ENCODE results near the gene CA9.
A peak's percentile ranks its signal among the peaks of the same experiment; 100 is the strongest.
"Not testable (repeated sequence)": the region's sequence is repeated elsewhere in the genome, so short reads cannot be mapped to it uniquely, and the experiment has no call there.

CA9 gene

DNA sequence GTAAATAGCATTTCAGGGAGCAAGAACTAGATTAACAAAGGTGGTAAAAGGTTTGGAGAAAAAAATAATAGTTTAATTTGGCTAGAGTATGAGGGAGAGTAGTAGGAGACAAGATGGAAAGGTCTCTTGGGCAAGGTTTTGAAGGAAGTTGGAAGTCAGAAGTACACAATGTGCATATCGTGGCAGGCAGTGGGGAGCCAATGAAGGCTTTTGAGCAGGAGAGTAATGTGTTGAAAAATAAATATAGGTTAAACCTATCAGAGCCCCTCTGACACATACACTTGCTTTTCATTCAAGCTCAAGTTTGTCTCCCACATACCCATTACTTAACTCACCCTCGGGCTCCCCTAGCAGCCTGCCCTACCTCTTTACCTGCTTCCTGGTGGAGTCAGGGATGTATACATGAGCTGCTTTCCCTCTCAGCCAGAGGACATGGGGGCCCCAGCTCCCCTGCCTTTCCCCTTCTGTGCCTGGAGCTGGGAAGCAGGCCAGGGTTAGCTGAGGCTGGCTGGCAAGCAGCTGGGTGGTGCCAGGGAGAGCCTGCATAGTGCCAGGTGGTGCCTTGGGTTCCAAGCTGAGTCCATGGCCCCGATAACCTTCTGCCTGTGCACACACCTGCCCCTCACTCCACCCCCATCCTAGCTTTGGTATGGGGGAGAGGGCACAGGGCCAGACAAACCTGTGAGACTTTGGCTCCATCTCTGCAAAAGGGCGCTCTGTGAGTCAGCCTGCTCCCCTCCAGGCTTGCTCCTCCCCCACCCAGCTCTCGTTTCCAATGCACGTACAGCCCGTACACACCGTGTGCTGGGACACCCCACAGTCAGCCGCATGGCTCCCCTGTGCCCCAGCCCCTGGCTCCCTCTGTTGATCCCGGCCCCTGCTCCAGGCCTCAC, at the start of gene CA9:
CA9 (plus strand) TSS at position 797 of the 893 bp plus-strand sequence; CDS start at position 829, 32 bp downstream.
- DNase-seq, result peak; percentile 48

DNA sequence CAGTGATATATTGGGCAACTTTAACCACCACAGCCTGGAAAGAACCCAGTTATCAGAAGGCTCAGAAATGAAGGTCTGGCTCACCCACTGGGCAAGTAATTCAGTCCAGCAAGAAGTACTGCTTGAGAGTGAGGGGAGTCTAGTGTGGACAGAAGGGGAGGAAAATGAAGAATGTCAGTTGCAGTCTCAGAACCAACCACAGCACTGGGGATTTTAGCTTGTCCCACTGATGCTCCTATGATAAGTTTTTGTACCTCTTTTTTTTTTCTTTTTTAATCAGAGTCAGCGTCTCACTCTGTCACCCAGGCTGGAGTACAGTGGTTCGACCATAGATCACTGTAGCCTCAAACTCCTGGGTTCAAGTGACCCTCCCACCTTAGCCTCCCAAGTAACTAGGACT, 46.2 kb upstream of the CA9 start:
- no peak for DNase-seq

DNA sequence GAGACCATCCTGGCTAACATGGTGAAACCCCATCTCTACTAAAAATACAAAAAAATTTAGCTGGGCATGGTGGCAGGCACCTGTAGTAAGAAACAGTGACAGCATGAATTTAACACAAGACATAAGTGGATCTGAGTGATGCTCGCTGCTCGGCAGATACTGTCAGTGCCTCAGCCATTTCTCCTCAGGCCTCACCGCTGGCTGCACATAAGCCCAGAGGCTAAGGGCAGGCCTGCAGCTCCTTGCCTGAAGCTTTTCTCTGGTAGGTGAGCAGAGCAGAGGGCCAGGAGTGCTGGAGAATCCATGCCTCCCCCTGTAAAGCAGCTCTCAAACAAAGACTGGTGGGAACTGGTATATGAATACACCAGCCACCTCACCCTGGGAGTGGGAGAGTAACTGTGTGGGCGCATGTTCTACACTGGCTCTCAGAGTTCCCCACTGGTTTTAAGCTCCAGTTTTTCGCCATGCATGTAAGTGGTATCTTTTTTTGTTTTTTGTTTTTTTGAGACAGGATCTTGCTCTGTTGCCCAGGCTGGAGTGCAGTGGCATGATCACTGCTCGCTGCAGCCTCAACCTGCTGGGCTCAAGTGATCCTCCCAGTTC, 45.2 kb upstream of the CA9 start:
- DNase-seq, result no peak

DNA sequence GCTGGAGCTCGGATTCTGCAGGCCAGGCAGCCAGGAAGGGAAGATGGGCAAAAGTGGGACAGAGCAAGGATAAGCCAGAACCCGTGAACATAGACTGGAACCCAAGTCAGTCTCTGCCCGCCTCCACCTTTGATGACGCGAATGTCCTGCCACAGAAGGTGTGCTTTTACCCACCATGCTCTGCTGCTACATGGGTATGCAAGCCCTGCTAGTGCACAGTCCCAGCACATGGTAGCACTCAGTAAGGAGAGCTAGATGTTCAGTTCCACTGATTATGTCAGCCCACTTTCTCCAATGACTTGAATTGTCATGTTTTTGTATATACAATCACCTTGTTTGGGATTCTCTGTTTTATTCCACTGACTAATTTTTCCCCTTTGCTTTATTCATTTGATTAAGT, 44.1 kb upstream of the CA9 start:
- no peak for DNase-seq

DNA sequence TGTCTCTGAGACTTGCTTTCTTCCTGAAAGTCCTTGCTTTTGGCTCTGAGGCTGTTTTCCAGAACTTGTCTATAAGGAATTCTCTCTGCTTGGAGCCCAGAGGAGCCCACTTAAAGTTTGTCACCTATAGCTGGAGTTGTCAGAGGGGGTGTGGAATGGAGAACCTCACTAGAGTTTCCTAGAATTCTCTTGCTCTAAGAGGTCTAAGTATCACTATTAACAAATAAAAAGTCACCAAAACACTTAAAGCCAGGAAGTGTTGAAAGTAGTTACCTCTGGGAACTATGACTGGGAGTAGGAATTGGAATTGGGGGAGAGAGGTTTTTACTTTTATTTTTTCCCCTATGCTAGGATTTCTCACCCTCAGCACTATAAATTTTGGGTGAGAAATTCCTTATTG, 38.0 kb upstream of the CA9 start:
- DNase-seq, result no peak

DNA sequence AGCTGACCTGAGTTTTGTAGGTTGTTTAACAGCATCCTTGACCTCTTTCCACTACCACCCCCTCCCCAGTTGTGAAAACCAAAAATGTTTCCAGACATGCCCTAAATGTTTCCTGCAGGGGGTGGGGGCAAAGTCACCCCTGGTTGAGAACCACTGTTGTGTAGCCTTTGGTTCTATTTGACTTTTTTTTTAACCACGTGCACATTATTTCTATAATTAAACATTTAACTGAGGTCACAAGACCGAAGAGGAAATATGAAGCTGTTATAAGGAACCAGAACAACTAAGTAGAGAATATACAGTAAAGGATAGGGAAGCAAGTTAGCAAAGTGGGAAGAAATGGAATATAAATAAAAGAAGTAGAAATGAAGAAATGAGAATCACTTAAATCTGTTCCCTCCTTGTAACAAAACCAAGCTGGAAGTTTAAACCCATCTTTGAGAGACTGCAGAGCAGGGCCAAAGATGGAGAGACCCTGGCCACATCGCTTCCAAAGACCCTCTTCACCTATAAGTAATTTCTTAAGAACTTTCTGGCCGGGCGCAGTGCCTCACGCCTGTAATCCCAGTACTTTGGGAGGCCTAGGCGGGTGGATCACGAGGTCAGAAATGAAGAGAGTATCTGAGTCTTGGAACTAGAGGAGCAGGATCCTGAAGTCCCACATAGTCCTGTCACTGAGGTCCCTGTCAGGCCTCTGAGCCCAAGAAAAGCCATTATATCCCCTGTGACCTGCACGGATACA, 37.4 kb upstream of the CA9 start:
- DNase-seq, result no peak

DNA sequence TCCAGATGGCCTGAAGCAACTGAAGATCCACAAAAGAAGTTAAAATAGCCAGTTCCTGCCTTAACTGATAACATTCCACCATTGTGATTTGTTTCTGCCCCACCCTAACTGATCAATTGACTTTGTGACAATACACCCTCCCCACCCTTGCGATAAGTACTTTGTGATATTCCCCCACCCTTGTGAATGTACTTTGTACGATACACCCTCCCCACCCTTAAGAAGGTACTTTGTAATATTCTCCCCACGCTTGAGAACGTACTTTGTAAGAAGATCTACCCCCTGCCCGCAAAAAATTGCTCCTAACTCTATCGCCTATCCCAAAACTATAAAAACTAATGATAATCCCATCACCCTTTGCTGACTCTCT, 36.9 kb upstream of the CA9 start:
- DNase-seq, result not testable (repeated sequence)

DNA sequence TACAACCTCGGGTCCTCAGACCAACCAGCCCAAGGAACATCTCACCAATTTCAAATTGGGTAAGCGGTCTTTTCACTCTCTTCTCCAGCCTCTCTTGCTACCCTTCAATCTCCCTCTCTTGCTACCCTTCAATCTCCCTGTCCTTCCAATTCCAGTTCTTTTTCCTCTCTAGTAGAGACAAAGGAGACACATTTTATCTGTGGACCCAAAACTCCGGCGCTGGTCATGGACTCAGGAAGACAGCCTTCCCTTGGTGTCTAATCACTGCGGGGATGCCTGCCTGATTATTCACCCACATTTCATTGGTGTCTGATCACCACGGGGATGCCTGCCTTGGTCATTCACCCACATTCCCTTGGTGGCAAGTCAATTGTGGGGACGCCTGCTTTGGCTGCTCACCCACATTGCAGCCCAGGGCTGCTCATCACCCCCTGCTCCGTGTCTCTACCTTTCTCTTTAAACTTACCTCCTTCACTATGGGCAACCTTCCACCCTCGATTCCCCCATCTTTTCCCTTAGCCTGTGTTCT, 36.2 kb upstream of the CA9 start:
- DNase-seq, result not testable (repeated sequence)

DNA sequence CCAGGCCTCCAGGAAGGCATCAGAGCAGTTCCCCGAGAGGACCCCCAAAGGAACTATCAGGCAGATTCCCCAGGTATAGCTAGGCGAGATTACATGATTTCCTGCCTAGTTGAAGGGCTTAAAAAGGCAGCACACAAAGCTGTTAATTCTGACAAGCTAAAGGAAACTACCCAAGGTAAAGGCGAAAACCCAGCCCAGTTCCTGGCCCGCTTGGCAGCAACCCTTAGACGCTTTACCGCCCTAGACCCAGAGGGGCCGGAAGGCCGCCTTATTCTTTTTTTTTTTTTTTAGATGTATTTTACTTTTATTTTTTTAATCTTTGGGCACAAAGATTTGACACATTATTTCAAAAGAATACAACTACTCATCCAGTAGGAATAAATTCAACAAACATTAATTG, 35.0 kb upstream of the CA9 start:
- not testable (repeated sequence) for DNase-seq

DNA sequence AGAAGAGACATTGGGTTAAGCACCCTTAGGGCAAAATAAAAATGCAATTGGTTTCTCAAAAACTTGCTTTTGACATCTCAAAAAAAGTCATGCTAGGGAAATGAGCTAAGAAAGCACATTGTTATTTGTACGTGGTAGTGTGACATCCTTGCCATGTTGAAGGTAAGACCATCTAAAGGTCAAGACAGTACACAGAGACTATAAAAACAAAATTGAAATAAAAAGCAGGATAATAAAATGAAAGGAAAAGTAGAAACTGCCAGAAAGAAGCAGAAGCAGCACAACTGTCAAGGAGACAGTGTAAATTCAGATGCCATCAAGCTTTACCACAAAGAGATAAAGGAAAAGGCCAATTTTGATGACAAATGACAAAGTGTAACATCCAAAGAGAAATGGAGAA, 34.5 kb upstream of the CA9 start:
- DNase-seq, result not testable (repeated sequence)

DNA sequence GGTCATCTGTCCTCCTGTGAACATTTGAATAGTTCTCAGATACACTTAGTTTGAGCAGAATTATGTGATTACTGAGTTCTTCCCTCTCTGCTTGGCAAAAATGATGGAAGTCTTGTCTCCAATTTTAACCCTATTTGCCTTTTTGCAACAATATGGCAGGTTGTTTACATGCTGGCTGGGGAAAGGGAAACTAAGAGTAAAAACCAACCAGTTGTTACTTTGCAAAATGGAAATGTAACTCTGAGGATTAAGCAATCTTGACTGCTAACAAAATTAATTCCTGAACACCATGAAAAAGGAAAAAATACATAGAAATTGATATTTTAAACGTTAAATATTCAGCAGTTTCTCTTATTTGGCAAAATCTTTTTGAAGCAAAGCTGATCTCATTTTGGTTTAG, 34.1 kb upstream of the CA9 start:
- DNase-seq, result no peak

DNA sequence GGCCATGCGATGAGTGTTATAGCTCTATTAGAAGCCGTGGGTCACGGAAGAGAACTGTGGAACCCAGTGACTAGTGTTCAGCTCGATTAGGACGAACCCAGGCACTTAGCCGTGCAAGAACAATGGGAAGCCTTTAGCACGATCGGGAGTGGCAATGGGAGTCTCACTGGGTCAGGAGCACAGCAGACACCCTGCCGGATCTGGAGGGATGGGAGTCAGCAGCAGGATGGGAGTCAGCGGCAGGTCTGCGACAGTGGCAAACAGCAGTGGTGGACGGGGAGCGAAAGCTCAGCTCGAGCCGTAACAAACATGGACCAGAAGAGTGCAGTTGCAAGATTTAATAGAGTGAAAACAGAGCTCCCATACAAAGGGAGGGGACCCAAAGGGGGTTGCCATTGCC, 33.3 kb upstream of the CA9 start:
- DNase-seq, result not testable (repeated sequence)

DNA sequence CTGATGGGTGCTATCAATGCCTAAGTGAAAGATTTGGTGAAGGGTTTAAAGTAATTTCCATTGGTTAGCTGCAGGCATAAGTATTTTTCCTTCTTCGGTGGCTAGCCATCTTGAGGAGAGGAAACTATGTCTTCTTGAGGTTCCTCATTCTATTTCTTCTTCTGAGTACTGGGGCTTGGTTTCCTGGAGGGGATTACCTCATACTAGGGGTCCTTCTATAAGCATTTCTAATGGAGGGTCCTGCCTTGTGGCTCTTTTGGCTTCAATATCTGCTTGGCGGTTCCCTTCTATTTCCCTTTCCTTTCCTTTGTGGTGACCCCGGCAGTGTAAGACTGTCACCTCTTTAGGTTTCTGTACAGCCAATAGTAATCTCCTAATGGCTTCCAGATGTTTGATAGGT, 32.2 kb upstream of the CA9 start:
- not testable (repeated sequence) for DNase-seq

DNA sequence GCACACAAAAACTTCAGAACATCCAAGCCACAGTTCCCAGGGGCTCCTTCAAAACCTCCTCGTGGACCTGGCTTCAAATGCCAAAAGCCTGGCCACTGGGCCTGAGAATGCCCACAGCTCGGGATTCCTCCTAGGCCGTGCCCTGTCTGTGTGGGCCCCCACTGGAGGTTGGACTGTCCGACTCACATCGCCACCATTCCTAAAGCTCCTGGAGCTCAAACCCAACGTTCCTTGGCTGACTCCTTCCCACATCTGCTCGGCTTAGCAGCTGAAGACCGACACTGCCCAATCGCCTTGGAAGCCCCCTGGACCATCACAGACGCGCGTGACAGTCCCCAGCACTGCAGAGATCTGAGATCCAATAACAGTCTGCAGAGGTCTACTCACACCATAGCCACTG, 30.7 kb upstream of the CA9 start:
- DNase-seq, result no peak

DNA sequence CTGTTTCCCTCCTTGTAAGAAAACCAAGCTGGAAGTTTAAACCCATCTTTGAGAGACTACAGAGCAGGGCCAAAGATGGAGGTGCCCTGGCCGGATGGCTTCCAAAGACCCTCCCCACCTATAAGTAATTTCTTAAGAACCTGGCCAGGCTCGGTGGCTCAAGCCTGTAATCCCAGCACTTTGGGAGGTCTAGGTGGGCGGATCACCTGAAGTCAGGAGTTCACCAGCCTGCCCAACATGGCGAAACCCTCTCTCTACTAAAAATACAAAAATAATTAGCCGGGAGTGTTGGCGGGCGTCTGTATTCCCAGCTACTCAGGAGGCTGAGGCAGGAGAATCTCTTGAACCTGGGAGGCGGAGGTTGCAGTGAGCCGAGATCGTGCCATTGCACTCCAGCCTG, 28.0 kb upstream of the CA9 start:
- not testable (repeated sequence) for DNase-seq

DNA sequence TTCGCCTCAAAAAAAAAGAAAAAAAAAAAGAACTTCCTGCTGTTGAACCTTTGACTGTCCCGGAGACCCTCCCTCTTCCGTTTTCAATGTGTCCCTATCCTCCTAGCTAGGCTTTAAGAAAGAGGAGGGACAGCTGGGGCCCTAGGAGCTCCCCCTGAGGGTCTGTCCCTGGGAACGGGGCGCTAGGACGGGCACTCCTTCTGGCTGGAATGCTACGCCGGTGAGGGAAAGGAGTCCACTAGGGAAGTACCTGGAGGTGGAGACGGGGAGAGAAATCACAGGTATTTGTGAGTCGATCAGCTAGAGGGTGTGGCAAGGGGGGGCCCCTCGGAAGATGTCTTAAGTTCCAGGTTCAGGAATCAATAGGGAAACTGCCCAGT, 27.6 kb upstream of the CA9 start:
- DNase-seq, result no peak

DNA sequence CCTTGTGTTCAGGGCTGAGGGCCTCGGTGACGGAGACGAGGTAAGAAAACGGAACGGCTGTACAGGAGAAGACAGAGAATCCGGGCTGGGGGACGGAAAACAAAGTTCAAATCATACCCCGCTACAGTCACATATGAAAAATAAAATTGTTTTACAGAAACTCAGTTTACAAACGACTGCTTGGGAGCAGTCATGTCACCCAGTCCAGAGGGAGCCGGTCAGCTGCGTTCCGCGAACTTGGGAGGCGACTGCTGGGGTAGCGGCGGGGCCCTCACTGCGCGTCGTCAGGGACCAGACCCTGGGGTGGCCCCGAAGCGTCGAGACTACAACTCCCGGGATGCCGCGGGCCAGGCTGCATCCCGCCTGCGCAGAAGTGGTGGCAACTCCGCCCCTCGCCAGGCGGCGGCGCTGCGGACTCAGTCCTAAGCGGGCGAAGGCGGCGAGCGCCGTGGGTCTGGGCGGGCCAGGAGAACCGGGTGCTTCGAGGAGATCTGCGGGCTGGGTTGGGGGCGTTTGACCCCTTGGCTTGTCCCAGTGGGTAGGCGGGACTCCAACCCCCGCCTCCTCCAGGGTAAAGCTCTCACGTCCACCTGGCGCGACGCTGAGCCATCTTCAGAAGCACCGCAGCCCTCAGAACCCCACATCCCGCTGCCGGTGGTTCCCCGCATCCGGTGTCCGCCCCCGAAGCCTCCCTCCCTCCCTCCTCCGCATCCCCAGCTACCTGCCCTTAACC, 27.0 kb upstream of the CA9 start:
- peak; percentile 87 for DNase-seq

DNA sequence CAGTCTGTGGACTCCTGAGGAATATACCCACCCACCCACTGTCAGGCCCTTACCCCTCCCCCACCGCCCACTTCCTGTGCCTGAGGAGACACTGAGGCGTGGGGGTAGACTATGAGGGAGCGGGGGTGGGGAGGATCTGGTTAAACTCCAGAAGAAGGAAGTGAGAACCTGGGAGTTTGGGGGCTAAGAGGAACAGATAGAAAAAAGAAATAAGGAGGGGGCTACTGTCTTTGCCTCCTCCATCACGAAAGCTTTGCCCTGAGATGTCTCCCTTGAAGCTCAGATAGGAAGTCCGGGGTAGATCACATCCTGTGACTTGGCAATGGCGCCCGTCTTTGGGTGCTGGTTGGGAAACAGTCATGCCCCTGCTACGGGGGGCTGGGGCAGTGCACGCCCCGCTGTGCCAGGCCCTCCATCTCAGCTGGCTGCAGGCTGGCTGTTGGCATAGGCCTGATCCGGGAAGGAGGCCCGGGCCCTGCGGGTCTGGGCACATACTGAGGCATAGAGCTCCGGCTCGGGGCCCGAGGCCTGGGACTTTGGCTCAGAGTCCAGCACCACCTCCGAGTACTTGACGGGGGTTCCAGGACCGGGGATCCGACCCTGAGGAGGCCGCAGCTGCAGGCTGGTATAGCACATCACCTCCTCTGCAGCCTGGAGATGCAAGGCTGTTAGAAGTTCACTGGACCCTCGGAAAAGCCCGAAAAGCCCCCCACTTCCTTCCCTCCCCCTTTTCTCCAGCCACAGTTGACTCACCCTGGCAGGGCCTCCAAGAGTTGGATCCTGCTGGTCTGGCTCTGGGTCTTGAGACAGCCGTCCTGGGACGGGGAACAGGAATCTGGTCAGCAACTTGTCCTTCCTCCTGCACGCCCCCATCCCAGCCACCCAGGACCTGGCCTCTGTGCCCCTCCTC, 24.0 kb upstream of the CA9 start:
- no peak for DNase-seq

DNA sequence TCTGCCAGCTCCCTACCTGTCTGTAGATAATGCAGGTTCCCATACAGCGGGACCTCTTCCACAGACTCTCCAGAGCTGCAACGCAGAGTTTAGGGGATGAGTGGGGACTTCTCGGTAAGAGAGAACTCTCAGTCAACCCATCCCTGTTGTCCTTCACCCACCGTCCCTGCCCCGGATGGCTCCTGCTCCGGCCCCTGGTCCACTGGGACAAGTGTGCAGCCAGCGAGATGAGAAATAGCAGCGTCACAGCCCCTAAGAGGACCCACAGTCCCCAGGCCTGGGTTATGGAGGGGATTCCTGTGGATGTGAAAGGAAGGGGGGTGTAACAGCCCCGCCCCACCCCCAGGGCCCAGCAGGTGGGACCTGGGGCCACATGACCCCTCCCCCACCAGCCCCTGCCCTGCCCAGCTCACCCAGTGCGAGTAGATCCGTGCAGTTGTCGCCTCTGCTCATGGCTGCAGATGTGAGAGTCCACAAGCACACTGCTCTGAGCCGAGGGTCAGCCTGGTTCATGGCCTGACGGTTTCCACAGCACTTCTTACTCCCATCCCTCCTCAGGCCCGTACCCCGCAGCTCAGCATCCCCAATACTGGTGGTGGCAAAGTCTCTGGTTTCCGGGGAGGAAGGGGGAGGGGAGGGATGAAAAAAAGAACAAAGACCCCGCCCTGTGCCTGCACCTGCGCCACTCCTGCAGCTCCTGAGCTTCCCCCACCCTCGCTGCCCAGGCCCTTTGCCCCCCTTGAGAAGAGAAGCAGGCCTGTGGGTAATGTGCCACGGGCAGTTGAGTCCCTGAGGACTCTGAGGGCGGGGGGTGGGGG, 23.2 kb upstream of the CA9 start, which contains the start of gene SIT1:
SIT1 (minus strand) TSS at position 591 of the 818 bp plus-strand sequence; CDS start at position 513, 78 bp downstream.
- no peak for DNase-seq

DNA sequence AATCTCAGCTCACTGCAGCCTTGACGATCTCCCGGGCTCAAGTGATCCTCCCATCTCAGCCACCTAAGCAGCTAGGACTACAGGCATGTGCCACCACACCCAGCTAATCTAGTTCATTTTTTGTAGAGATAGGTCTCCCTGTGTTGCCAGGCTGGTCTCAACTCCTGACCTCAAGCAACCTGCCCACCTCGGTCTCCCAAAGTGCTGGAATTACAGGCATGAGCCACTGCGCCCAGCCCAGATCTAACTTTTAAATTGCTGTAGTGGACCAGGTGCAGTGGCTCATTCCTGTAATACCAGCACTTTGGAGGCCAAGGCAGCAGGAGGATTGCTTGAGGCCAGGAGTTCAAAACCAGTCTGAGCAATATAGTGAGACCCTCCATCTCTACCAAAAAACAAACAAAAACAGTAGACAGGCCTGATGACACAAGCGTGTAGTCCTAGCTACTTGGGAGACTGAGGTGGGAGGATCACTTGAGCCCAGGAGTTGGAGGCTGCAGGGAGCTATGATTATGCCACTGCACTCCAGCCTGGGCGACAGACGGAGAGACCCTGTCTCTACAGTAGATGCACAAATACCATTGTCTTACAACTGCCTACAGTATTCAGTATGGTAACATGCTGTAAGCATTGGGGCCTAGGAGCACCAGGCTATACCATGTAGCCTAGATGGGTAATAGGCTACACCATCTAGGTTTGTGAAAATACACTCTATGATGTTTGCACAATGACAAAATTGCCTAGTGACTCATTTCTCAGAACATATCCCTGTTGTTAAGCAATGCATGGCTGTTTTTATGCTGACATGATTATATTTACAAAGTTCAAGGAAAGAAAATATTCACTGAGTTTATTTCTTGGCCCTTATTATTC, 21.5 kb upstream of the CA9 start:
- DNase-seq, result no peak
